ENCODE results near the gene PDE6G.

The PDE6G gene

DNA sequence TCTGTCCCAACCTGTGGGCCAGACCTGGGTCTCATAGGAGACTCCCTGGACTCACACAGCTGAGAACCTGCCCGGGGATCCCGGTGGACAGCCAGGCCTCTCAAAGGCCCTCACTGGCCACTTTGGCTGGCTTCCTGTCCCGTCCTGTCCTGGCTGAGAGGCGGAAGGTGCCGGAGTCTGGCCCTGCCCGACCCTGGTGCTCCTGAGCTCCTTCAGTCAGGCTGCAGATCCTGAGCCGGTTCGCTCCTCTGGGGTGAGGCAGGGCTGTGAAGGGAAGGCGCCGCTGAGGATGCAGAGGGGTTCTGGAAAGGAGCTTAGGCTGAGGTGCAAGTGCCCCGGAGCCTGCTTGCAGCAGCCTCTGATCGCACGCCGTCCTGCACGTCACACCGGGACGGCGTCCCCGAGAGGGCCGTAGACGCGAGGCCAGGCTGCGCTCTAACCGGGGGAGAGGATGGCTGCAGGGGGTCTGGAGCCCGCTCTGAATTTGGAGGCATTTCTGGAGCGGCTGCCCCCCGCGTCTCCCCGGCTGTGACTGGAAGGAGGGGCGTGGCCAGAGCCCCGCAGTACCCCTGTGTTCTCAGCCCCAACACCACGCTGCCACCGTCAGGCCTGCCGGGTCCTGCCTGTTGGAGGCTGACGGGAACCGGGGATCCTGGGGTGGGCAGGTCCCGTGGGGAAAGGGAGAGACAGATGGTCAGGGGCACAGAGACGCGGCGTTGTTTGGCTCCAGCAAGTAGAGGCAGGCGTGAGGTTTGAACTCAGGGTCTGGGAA, 31.6 kb upstream of the PDE6G start:
- DNase-seq (ENCODE audit: low spot score) = no peak

DNA sequence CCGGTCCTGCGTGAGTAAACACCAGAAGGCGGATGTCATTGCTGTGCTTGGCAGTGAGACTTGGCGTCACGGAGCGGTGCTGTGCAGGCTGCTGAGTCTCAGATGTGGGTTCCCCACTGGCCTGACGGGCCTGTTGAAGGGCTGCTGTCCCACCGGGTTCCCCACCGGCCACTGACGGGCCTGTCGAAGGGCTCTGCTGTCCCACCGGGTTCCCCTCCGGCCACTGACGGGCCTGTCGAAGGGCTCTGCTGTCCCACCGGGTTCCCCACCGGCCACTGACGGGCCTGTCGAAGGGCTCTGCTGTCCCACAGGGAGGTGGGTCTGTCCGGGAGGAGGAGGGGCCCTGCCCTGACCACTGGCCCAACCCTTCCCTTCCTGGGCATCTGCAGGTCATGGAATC, 30.3 kb upstream of the PDE6G start:
- DNase-seq (ENCODE audit: low spot score) = no peak

DNA sequence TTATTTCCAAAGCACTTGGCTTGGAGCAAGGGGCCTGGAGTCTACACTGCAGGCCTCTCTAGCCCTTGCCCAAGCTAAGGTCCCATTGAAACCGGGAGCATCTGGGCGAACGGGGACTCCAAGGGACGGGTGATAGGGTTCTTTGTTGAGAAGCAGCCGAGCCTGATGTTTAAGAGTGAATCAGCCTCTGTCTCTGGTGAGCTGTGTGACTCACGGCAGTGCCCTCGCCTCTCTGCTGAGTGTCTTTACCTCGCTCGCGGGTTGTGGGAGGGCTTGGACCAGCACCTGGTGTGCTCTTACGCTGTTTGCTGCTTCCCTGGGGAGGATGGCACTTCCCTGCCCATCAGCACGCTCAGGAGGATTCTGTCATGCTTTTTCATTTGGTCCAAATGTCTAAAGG, 28.8 kb upstream of the PDE6G start:
- DNase-seq (ENCODE audit: low spot score) = peak; percentile 34

DNA sequence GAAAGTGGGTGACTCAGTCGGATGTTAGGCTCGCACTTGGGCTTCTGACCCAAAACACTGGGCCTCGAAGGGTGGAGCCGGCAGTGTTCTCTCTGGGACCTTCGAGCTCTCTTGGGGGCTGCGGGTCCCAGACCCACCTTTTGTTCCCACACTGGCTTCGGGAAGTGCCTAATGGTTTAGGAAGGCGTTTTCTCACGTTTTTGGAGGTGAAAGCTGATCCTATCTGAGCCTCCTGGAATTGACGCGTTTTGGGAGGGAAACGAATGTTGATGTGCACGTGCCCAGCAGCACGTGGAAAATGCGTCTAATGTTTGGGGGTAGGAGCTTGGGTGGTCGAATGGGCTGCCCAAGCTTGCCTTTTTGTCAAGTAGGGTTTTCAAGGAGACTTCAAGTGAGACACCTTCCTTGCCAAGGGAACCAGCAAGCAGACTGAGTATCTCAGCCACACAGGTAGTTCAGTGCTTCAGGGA, 28.1 kb upstream of the PDE6G start:
- peak; percentile 36 for DNase-seq (ENCODE audit: low spot score)

DNA sequence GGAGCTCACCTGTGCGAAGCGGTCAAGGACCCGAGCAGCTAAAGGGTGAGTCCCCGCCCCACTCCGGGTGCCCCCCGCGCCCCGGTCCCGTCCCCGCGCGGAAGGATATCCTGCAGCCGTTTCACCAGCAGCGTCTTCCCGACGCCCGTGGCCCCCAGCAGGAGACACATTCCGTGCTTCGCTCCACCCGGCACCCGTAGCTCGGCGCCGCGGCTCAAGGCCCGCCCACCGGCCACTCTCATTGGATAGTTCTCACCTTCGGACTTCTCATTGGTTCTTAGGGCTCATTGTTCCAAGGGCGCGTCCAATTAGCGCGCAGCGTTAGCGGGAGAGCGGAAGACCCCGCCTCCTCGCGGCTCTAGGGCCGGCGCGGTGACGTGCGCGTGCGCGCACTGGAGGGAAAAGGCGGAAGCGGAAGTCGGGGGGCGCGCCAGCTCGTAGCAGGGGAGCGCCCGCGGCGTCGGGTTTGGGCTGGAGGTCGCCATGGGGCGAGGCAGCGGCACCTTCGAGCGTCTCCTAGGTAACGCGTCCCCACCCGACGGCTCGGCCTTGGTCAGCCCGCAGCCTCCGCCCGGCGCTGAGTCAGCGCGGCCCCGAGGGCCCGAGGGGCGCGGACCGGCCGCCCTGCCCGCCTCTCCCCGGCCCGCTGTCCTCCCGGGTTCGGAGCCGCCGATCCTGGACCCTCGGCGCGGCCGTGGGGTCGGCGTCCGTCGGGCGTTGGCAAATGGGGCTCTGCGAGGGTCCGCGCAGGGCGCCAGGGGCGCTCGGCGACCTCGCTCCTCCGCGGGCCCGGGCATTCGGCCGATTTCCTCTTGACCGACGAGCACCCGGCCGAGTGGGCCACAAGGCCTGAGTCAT, 27.5 kb upstream of the PDE6G start, which contains the start of the genes ARL16 and HGS:
TSS of gene ARL16 (minus strand) at position 214 of the 858 bp plus-strand sequence. CDS start at position 170, 44 bp downstream.
TSS of gene HGS (plus strand) at position 428 of the 858 bp plus-strand sequence. CDS start at position 484, 56 bp downstream.
- DNase-seq (ENCODE audit: low spot score) = peak; percentile 98

DNA sequence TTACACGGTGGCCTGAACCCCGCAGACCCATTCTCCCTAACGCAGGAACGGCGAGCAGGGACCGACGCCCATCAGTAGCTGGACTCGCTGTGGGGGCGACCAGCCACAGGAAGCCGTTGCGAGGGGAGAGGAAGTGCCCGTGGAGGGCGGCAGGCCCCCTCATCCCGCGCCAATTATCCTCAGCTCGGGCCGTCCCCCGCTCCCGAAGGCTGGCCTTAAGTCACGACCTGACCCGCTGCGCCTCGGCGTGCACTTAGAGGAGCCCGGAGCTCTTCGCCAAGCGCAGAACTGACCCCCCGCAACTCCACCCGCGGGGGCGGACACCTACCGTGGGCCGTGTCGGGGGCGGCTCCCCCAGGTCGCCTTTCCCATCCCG, 26.9 kb upstream of the PDE6G start:
- DNase-seq (ENCODE audit: low spot score) = no peak

DNA sequence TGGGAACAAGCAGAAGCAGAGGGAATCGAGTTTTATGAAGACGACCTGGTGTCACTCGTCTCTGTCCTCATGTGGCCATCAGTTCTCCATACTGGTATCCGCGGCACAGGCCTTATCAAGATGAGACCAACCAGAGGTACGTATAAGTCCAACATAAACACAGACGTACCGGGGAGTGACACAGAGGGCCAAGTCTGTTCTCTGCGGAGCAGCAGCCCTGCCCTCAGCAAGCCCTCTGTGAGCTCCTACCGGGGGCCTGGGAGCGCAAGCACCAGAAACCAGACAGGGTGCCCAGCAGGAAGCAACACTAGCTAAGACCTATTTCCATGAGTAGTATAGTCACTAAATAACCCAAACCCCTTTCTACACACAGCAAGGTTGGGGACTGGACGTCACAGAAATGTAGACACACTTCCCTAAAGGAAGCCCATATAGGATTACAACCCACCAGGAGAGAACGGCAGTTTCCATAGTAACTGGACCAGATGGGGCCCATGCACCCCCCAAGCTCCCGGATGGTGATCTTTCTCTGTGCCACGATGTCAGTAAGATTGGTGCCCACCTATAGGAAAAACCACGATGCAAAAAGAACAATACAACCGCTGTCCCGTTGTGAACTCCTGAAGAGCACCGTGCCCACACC, 26.3 kb upstream of the PDE6G start:
- DNase-seq (ENCODE audit: low spot score) = no peak

DNA sequence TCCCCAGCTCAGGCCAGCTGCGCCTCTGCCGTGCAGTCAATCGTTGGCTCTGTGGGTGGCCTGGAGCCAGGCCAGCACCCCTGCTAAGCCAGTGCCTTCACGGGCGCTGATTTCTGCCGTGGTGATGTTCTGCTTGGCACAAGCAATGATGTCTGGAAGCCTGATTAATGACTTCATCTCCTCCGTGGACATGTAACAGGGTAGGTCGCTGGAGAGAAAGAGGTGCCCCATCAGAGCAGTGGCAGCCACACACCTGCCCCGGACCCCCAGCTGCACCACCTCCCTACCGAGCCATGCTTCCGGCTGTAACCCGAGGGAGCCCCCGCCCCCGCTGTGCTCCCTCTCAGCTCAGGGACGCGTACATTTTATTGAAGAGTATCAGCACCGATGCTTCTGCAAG, 25.3 kb upstream of the PDE6G start:
- no peak for DNase-seq (ENCODE audit: low spot score)

DNA sequence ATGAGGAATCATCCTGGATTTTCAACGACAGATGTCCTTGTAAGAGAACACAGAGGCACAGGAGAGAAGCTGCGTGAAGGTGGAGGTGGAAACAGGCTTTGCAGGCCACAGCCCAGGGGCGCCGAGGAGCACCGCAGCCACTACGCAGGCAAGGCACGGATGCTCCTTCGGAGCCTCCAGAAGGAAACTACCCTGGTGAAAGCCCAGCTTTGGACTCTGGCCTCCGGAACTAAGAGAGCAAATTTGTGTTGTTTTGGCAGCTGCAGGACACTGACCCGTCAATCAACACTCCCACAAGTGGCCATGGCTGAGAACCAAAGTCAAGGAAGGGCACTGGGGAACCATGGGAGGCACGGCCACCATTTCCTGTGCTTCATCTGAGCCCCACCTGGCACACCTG, 23.8 kb upstream of the PDE6G start:
- no peak for DNase-seq (ENCODE audit: low spot score)

DNA sequence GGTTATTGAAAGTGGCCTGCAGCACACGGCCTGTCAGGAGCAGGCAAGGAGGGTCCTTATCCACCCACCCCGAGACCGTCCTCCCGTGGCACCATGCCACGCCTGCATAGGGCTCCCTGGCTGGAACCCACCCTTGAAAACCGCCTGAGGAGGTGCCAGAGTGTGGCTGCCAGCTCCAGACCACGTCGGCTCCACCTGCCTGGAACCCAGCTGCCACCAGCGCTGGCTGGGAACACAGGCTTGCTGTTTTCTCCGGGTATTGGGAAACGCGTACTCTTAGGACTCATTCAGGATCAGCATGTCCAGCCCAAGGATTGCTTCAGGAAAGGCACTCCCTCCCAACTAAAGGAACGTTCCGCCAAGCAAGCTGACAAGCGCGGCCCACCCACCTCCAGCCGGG, 20.6 kb upstream of the PDE6G start:
- DNase-seq (ENCODE audit: low spot score) = no peak

DNA sequence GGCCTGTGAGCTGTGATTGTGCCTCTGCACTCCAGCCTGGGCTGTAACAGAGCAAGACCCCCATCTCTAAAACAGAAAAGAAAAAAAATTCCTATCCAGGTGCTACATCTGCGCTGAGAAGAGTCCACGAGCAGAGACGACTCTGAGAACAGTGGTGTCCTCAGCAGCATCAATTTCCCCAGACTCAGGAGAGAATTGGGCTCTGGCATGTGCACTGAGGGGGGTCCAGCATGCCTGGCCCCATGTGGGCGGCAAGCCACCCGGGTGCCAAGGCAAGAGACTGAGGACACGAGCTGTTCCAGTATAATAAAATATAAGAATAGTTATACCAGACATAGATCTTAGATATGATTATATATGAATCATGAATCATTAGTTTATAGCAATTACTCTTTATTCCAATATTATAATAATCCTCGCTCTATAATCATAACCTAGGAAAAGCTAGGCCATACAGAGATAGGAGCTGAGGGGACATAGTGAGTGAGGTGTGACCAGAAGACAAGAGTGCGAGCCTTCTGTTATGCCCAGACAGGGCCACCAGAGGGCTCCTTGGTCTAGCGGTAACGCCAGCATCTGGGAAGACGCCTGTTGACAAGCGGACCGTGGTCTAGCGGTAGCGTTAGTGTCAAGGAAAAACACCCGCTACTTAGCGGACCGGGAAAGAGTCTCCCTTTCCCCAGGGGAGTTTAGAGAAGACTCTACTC, 19.3 kb upstream of the PDE6G start:
- peak; percentile 43 for DNase-seq (ENCODE audit: low spot score)

DNA sequence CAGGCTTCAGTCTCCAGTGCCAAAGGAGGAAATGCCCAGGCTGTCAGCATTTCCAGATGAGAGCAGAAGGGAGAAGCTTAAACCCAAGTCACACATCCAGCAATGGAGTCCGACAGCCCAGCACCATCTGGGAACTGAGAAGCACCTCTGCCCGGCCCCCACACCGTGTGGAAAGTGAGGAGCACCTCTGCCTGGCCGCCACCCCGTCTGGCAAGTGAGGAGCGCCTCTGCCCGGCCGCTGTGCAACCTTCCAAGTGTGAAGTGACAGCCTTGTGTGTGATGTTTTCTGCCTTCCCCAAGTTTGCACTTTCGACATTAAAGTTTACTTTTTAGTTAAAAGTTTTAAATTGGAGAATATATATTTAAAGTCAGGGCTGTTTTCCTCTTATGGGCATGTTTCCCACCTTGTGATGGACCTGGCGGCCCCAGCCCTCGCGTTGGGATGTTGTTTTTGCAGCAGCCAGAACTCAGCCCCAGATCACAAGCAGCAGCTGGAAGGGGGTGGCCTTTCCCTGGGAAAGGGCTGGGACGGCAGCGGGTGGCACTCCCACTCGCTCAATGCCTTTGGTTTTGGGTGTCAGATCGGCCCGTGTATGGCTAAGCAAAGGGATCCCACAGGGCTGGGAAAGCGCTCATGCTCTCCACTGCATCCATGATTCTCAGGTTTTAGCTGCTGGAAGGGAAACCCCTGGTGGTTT, 17.4 kb upstream of the PDE6G start:
- no peak for DNase-seq (ENCODE audit: low spot score)

DNA sequence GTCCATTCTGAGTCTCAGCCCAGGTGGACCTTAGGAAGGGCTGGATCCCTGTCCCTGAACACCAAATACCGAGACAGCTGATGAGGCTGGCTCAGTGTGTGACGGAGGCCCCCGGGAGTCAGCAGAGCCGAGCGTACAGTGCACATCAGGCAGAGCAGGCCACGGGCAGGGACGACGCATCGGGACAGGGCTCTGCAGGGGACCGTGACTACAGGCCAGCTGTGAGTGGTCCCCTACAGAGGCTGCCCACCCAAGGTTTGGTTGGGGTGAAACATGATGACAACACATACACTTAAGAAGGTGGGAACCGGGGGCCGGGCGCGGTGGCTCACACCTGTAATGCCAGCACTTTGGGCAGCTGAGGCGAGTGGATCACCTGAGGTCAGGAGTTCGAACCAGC, 16.6 kb upstream of the PDE6G start:
- no peak for DNase-seq (ENCODE audit: low spot score)

DNA sequence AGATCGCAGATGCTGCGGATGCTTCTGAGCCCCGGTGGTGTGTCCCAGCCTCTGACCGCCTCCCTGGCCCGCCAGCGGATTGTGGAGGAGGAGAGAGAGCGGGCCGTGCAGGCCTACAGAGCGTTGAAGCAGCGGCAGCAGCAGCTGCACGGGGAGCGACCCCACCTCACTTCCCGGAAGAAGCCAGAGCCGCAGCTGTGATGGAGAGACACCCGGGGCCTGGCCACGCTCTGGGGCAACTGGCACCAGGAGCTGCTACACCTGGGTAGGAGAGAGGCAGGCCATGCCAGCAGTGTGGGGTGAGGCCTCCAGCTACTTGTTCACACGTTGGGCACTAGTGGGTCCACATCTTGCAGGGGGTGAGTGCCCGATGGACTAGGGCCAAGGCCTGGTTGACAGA, 16.2 kb upstream of the PDE6G start:
- no peak for DNase-seq (ENCODE audit: low spot score)

DNA sequence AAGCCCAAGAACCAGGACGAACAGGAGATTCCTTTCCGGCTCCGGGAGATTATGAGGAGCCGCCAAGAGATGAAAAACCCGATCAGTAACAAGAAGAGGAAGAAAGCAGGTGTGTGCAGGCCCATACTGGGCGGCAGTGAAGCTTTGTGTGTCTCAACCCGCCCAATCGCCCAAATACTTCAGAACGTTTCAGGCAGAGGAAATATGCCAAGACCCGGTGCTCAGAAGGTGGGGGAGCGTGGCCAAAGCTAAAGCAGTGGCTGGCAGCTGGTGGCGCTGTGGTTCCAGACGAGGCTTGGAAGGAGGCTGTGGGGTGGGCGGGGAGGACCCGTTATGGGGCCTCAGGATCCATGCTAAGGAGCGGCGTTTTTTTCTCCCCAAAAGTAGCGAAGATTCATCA, 11.4 kb upstream of the PDE6G start:
- DNase-seq (ENCODE audit: low spot score) = no peak

DNA sequence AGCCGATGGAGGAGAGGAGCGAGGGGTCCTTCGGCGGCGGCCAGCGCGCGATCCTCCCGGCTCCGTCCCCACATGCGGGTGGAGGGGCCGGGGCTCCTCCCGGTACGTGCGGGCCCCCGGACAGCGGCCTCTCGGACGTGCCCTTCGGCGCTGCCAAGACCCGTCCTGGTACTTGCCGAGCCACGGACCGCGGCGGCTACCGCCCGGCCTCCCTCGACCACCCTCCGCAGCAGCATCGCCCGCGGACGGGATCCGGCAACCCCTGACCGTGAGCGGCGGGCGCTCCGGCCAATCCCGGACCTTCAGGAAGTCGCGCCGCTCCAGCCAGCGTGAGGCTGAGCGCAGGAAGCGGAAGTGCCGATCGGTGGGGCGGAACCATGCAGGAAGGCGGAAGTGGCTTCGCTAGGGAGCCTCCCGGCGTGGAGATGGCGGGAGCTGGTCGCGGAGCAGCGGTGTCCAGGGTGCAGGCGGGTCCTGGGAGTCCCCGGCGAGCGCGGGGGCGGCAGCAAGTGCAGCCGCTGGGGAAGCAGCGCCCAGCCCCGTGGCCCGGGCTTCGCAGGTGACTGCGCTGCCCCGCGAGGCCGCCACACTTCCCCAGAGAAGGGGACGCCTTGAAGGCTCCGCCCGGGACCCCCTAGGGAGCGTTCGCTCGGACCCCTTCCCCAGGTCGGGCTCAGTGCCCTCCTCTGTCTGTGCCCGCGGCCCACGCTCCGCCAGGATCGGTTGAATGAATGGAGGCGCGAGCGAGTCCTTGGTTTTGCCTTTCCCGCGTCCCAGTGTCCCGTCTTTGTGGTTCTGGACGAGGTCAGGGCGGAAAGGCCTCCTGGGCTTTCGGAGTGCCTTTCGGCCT, 10.2 kb upstream of the PDE6G start, which contains the start of the genes CCDC137 and OXLD1:
TSS of gene CCDC137 (plus strand) at position 396 of the 850 bp plus-strand sequence. CDS start at position 426, 30 bp downstream.
TSS of gene OXLD1 (minus strand) at position 264 of the 850 bp plus-strand sequence. CDS start at position 236, 28 bp downstream.
- DNase-seq (ENCODE audit: low spot score) = peak; percentile 91

DNA sequence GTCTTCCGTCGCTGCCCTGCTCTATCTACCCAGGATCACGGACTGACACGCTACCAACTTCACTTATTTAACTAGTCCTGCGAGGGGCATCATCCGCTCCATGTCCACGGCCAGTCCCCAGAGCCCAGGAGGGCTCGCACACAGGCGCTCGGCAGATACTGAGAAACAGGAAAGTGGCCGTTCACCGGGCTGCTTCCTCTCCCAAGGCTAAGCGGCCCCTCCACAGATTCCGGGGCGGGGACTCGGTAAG, 9.7 kb upstream of the PDE6G start:
- DNase-seq (ENCODE audit: low spot score) = no peak

DNA sequence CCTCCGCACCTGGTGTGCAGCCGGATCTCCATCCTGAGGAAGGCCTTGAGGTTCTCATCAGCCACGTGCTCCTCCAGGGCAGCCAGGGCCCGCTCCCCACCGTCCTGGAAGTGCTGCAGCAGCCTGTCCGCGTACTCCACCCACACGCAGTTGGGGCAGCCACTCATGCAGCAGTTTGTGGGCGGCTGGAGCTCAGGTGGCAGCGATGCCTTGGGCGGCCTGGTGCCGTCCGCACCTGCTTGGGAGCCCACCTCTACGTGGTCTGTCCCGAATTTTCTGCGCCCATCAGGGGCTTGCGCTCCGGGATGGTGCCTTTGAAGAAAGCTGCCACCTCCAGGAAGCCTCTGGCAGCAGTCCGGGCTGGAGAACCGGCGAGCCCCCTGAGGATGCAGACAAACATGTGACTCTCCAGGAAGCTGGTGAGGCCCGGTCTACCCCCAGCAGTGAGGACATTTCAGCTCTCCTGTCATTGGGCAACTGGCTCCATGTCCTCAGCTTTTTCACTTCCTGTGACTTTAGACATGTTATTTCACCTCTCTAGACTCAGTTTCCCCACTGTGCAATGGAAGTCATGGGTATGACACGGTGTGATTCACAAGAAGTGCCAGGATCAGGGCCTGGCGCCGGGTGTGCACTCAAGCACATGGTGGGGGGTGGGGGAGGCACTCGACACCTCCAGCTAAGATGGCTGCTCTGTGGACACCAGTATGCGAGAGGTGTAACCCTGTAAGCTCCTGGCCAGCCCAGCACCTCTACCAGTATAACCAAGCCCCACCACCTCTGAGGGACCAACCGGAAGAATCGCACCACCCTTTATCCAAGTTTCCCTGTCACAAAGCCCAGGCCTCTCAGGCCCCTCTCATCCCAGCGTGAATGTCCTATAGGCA, 9.1 kb upstream of the PDE6G start:
- DNase-seq (ENCODE audit: low spot score) = peak; percentile 19

DNA sequence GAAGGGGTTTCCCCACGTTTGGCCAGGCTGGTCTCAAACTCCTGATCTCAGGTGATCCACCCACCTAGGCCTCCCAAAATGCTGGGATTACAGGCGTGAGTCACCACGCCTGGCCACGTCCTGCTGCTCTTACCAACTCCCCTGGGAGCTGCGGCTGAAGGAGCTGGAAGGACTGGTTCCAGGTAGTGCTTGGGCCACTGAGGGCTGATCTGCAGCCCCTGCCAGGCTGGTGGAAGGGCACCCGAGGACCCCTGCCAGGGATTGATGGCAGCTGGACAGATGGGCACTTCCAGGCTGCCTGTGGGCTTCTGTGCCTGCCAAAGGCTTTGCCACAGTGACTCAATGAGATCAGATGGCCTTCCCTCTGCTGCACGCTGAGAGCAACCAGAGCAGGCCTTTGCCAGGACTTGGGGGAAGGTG, 7.7 kb upstream of the PDE6G start:
- DNase-seq (ENCODE audit: low spot score) = no peak
